SK-N-SH (cell line): Measurements from ENCODE around the gene SOX21.

ENCODE experiments used
- CTCF ChIP-seq: fragments of 200-600 bp; sonication (generic); IDR thresholded peaks from 2 replicates; pipeline ENCODE4 v1.6.1; 2017; ENCODE audit warnings: antibody characterized with exemption, mild to moderate bottlenecking, moderate library complexity
- JUND ChIP-seq: IDR thresholded peaks from 2 replicates; pipeline ENCODE4 v1.4.0; 2012
- MAX ChIP-seq: IDR thresholded peaks from 2 replicates; pipeline ENCODE4 v1.4.0; 2012; ENCODE audit warnings: low read depth
- REST ChIP-seq: IDR thresholded peaks from 2 replicates; pipeline ENCODE4 v1.6.1; 2012; ENCODE audit warnings: mild to moderate bottlenecking, low read depth, low read length, moderate library complexity
- SMC3 ChIP-seq: IDR thresholded peaks from 2 replicates; pipeline ENCODE4 v1.6.1; 2012; ENCODE audit warnings: low read depth, low read length, improper control_type of control experiment
- TAF1 ChIP-seq: IDR thresholded peaks from 2 replicates; pipeline ENCODE4 v1.6.1; 2012; ENCODE audit warnings: low read depth, mild to moderate bottlenecking, low read length, moderate library complexity, borderline replicate concordance
- USF1 ChIP-seq: IDR thresholded peaks from 2 replicates; pipeline ENCODE4 v1.4.0; 2012; ENCODE audit warnings: low read depth, borderline replicate concordance

GRCh38 chr13:94704377-94705080 is 7.8 kb downstream of the SOX21 start:
- TF ChIP-seq MAX (no peak), CTCF (no peak), SMC3 (no peak), USF1 (no peak), REST (no peak), TAF1 (no peak), JUND (no peak)
